SU-DHL-6 (cell line): ENCODE results near the gene TMEM247.
"Not testable (repeated sequence)": the region's sequence is repeated elsewhere in the genome, so short reads cannot be mapped to it uniquely, and the experiment has no call there.

Experiments
- EZH2phosphoT487 ChIP-seq: fragments of 200-600 bp; sonication (generic), shearing (Covaris generic); conservative IDR thresholded peaks from 2 replicates; pipeline ENCODE4 v1.6.1; 2018; ENCODE audit warnings: mild to moderate bottlenecking, antibody characterized with exemption, low read length, moderate library complexity, mixed read lengths
- TF ChIP-seq, protein P1 (sequence below): fragments of 200-600 bp; sonication (generic); IDR thresholded peaks from one replicate; pipeline ENCODE4 v1.5.1; 2017; ENCODE audit warnings: antibody characterized with exemption, mild to moderate bottlenecking, low read length, moderate library complexity; ENCODE audit not compliant: insufficient read depth, poor library complexity, severe bottlenecking

DNA sequence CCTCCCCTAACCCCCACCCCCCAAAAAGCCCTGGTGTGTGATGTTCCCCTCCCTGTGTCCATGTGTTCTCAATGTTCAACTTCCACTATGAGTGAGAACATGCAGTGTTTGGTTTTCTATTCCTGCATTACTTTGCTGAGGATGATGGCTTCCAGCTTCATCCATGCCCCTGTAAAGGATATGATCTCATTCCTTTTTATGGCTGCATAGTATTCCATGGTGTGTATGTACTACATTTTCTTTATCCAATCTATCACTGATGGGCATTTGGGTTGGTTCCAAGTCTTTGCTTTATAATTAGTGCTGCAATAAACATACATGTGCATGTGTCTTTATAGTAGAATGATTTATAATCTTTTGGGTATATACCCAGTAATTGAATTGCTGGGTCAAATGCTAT is 43.0 kb downstream of the TMEM247 start:
- TF ChIP-seq EZH2phosphoT487, result not testable (repeated sequence)
- TF ChIP-seq, protein P1, sequence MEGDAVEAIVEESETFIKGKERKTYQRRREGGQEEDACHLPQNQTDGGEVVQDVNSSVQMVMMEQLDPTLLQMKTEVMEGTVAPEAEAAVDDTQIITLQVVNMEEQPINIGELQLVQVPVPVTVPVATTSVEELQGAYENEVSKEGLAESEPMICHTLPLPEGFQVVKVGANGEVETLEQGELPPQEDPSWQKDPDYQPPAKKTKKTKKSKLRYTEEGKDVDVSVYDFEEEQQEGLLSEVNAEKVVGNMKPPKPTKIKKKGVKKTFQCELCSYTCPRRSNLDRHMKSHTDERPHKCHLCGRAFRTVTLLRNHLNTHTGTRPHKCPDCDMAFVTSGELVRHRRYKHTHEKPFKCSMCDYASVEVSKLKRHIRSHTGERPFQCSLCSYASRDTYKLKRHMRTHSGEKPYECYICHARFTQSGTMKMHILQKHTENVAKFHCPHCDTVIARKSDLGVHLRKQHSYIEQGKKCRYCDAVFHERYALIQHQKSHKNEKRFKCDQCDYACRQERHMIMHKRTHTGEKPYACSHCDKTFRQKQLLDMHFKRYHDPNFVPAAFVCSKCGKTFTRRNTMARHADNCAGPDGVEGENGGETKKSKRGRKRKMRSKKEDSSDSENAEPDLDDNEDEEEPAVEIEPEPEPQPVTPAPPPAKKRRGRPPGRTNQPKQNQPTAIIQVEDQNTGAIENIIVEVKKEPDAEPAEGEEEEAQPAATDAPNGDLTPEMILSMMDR, result not testable (repeated sequence)
